ENCODE results near the gene FOS. TPM values are rescaled to one million over a fixed set of nuclear protein-coding genes. Genes with fewer than 3 reads are reported as not detected.

The FOS gene
- total RNA-seq, 1 experiment from 2014 or later = 5.5 TPM

DNA sequence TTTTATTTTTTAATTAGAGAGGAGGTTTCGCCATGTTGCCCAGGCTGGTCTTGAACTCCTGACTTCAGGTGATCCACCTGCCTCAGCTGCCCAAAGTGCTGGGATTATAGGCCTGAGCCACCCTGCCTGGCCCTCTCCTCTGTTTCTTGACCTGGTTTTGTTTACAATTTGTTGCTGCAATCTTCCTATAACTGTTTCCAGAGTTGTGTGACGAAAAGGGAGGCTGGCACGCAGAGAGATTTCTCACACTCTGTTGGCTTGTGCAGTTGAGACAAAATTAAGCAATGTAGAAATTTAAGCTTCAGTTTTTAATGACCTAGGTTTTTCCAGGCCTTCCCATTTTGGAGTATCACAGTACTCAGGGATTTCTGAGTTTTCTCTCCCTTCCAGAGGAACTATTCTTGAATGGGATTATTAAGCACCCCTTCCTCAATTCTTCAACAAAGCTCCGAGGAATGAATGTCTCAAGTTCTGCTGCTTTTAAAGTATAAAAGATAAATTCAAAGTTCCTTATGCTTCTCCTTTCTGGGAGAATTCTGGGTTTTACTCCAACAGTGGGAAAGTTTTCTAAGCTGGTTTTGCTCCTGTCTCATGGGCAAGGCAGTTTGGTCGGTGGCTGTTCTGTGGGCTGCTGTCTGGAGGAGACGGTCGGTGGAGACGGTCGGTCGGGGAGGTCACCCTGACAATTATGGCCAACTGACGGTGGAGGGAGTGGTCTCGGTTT is 20.4 kb upstream of the FOS start:
- H3K27ac ChIP-seq (ENCODE audit: low read length) = no peak overlapping the region
- no peaks in the 10 kb centered on the region for H3K9me3 ChIP-seq (ENCODE audit: low read length)
- H4K20me1 ChIP-seq (ENCODE audit: insufficient read depth, low read depth, low read length) = no peaks in the 10 kb centered on the region
- peak overlapping the region; percentile 51 for H2AFZ ChIP-seq (ENCODE audit: low read length)
- H3K36me3 ChIP-seq (ENCODE audit: insufficient read depth, low read length) = no peaks in the 10 kb centered on the region
- H3K4me3 ChIP-seq (ENCODE audit: low read length) = peak overlapping the region; percentile 57
- H3K4me2 ChIP-seq (ENCODE audit: low read depth, low read length, poor library complexity, severe bottlenecking) = peak overlapping the region; percentile 71
- H3K4me1 ChIP-seq (ENCODE audit: low read length) = peaks cover 22% of the 10 kb centered on the region
- peak overlapping the region; percentile 65 for H3K9ac ChIP-seq (ENCODE audit: low read length)
- H3K9me2 ChIP-seq (replicated peaks; ENCODE audit: insufficient read depth, low read length) = no peaks in the 10 kb centered on the region
- no peaks in the 10 kb centered on the region for H3K27me3 ChIP-seq (ENCODE audit: low read length)
- H3K79me2 ChIP-seq (ENCODE audit: low read length) = no peaks in the 10 kb centered on the region
- no peak for DNase-seq

DNA sequence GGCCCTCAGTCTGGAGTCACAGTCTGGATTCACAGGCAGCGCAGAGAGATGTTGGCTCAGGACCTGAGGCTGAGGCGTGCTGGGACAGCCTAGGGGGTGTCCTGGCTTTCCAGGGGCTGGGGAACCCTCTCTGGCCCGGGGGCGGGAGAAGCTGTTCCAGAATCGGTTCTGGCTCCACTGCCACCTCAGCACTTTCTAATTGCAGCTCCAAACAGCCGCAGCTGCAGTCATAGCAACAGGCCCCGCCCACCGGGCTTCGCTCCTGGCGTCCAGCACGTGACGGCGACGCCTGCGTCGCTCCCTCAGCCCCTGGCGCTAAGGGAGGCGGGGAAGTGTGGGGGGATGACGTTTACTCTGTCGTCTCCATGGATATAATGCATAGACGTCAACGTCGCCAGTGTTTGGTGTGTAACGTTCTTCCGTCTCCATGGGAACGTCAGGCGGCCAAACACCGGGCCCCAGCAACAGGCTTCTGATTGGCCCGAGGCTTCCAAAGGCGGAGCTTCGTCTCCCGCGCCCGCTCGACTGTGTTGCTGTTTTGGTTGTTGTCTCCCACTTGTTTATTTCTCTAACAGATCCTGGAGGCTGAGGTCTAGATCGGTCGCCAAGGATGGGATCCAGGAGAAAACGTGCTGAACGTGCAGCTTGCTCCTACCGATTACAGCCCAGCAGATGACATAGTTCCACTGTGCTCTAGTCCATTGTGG is 19.7 kb upstream of the FOS start:
- no peaks in the 10 kb centered on the region for H3K9me3 ChIP-seq (ENCODE audit: low read length)
- no peaks in the 10 kb centered on the region for H3K36me3 ChIP-seq (ENCODE audit: insufficient read depth, low read length)
- H4K20me1 ChIP-seq (ENCODE audit: insufficient read depth, low read depth, low read length) = no peaks in the 10 kb centered on the region
- H3K4me1 ChIP-seq (ENCODE audit: low read length) = peaks cover 22% of the 10 kb centered on the region
- peak overlapping the region; percentile 94 for H2AFZ ChIP-seq (ENCODE audit: low read length)
- H3K9ac ChIP-seq (ENCODE audit: low read length) = peak overlapping the region; percentile 68
- no peaks in the 10 kb centered on the region for H3K79me2 ChIP-seq (ENCODE audit: low read length)
- DNase-seq = peak; percentile 100
- no peaks in the 10 kb centered on the region for H3K27me3 ChIP-seq (ENCODE audit: low read length)
- no peaks in the 10 kb centered on the region for H3K9me2 ChIP-seq (replicated peaks; ENCODE audit: insufficient read depth, low read length)
- H3K27ac ChIP-seq (ENCODE audit: low read length) = peak overlapping the region; percentile 5; the same call in 1 of the 2 replicates
- H3K4me2 ChIP-seq (ENCODE audit: low read depth, low read length, poor library complexity, severe bottlenecking) = peak overlapping the region; percentile 71
- H3K4me3 ChIP-seq (ENCODE audit: low read length) = peak overlapping the region; percentile 62

DNA sequence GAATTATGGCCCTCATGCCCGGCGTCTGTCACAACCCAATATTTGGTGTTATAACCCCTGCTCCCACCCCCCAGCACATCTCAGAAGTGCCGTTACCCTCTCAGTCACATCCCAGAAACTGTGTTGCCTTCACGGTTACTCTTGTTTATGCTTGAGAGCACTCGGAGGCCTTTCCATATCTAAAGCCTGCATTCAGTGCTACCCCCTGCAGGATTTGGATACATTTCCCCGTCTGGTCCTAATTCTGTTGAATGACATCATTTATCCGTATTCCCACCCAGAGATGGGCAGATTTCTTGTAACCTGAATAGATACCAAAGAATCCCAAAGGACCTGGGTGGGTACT is 19.1 kb upstream of the FOS start:
- H3K9ac ChIP-seq (ENCODE audit: low read length) = peak overlapping the region; percentile 68

DNA sequence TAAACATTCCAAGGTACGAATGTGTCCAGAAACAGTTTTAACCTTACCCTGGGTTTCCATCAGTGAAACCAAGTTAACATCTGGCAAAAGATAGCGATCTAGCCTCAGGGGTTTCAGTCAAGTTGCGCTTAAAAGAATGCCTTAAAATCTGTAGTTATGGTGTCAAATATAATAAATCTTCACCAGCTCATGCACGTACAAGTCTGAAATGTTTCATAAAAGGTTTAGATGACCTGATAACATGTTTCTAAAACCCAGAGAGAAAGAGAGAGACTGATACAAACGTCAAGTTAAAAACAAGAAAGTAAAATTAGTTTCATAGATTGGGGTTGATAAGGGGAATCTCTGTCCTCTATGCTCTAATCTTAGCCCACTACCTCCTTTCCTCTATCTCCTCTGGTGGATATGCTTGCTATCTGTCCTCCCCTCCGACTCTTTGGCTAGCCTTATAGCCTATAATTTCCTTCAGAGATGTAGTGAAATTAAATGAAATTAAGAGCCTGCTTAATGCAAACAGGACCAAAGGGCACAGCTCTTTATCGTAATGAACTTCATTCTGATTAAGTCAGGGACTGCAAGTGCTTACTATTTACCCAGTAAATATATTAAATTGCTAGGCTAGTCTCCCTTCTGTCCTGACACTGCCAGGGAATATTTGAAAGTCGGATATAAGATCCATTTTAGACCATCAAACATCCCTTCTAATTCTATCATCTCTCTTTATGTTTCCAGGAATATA is 18.4 kb upstream of the FOS start:
- DNase-seq = no peak
- Histone ChIP-seq H3K9ac (ENCODE audit: low read length) (no peak overlapping the region), H3K4me2 (ENCODE audit: low read depth, low read length, poor library complexity, severe bottlenecking) (peak overlapping the region; percentile 71), H3K27ac (ENCODE audit: low read length) (no peak overlapping the region), H3K79me2 (ENCODE audit: low read length) (no peaks in the 10 kb centered on the region), H2AFZ (ENCODE audit: low read length) (peak overlapping the region; percentile 94), H3K27me3 (ENCODE audit: low read length) (no peaks in the 10 kb centered on the region), H3K4me1 (ENCODE audit: low read length) (peaks cover 22% of the 10 kb centered on the region), H3K9me2 (replicated peaks; ENCODE audit: insufficient read depth, low read length) (no peaks in the 10 kb centered on the region), H3K9me3 (ENCODE audit: low read length) (no peaks in the 10 kb centered on the region), H3K4me3 (ENCODE audit: low read length) (peak overlapping the region; percentile 62), H3K36me3 (ENCODE audit: insufficient read depth, low read length) (no peaks in the 10 kb centered on the region), H4K20me1 (ENCODE audit: insufficient read depth, low read depth, low read length) (no peaks in the 10 kb centered on the region)

More for the DNA sequence above, 19.1 kb upstream of the FOS start:
- no peaks in the 10 kb centered on the region for H3K9me3 ChIP-seq (ENCODE audit: low read length)
- peak overlapping the region; percentile 5; the same call in 1 of the 2 replicates for H3K27ac ChIP-seq (ENCODE audit: low read length)
- no peaks in the 10 kb centered on the region for H3K9me2 ChIP-seq (replicated peaks; ENCODE audit: insufficient read depth, low read length)
- H3K4me1 ChIP-seq (ENCODE audit: low read length) = peaks cover 22% of the 10 kb centered on the region
- peak; percentile 67 for DNase-seq
- no peaks in the 10 kb centered on the region for H3K36me3 ChIP-seq (ENCODE audit: insufficient read depth, low read length)
- no peaks in the 10 kb centered on the region for H3K79me2 ChIP-seq (ENCODE audit: low read length)
- no peaks in the 10 kb centered on the region for H4K20me1 ChIP-seq (ENCODE audit: insufficient read depth, low read depth, low read length)
- no peaks in the 10 kb centered on the region for H3K27me3 ChIP-seq (ENCODE audit: low read length)
- peak overlapping the region; percentile 62 for H3K4me3 ChIP-seq (ENCODE audit: low read length)
- H2AFZ ChIP-seq (ENCODE audit: low read length) = peak overlapping the region; percentile 94
- H3K4me2 ChIP-seq (ENCODE audit: low read depth, low read length, poor library complexity, severe bottlenecking) = peak overlapping the region; percentile 71

DNA sequence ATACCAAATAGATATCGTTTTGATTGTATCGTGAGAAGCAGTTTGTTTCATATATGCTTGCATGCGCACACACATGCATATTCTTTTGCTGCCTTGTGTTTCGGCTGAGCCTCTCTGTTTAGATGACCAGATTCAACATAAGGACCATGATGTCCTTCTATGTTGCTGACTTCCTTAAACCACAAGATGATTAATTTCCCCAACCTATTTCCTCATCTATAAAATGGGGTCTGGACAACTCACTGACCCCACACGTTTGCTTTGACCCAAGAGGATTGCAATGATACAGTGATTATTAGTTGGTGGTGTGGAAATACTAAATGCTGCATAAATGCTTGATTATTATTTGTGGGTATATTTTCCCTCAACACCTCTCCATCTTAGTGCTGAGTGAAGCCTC is 16.8 kb upstream of the FOS start:
- no peak for DNase-seq
- Histone ChIP-seq H3K4me2 (ENCODE audit: low read depth, low read length, poor library complexity, severe bottlenecking) (no peak overlapping the region), H3K4me3 (ENCODE audit: low read length) (no peak overlapping the region), H4K20me1 (ENCODE audit: insufficient read depth, low read depth, low read length) (no peaks in the 10 kb centered on the region), H3K9me2 (replicated peaks; ENCODE audit: insufficient read depth, low read length) (no peaks in the 10 kb centered on the region), H3K27ac (ENCODE audit: low read length) (no peak overlapping the region), H3K79me2 (ENCODE audit: low read length) (no peaks in the 10 kb centered on the region), H3K36me3 (ENCODE audit: insufficient read depth, low read length) (no peaks in the 10 kb centered on the region), H2AFZ (ENCODE audit: low read length) (no peak overlapping the region), H3K27me3 (ENCODE audit: low read length) (no peaks in the 10 kb centered on the region), H3K4me1 (ENCODE audit: low read length) (peaks cover 19% of the 10 kb centered on the region), H3K9me3 (ENCODE audit: low read length) (no peaks in the 10 kb centered on the region), H3K9ac (ENCODE audit: low read length) (no peak overlapping the region)

DNA sequence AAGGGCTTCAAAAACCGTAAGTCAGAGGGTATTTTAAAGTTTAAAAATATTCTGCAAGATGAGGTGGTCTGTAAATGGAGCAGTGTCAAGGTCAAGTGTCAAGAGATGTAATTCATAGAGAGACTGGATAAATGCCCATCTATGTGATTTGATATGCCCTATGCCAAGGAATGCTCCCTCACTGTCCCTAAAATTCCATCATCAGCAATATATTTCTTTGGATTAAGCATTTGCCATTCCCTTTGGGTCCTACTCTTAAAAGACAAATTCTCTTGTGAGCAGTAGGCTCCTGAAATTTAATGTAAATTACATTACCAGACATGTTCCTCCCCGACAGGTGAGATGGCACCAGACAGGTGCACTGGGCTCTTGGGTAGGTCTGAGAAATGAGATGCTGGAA is 16.0 kb upstream of the FOS start:
- Histone ChIP-seq H3K36me3 (ENCODE audit: insufficient read depth, low read length) (no peaks in the 10 kb centered on the region), H3K4me2 (ENCODE audit: low read depth, low read length, poor library complexity, severe bottlenecking) (no peak overlapping the region), H2AFZ (ENCODE audit: low read length) (no peak overlapping the region)

DNA sequence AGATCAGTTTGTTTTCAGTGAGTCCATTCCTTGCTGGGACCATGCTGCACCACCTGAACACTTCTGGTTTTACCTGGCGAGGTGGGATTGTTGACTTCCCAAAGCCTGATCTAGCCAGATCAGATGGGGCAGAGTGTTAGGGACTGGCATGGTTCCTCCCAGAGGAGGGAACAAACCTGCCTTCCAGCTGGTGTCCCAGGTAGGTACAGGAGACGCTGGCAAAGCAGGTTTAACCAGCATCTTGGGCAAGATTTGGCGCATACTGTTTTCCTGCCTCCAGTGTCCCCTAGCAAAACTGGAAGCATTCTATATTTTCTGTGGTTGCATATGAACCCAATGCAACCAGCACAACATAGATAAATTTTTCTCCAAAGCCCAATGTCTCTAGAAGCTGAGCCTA is 14.6 kb upstream of the FOS start:
- H3K4me3 ChIP-seq (ENCODE audit: low read length) = no peak overlapping the region
- no peaks in the 10 kb centered on the region for H3K36me3 ChIP-seq (ENCODE audit: insufficient read depth, low read length)
- H3K27me3 ChIP-seq (ENCODE audit: low read length) = no peaks in the 10 kb centered on the region
- no peaks in the 10 kb centered on the region for H4K20me1 ChIP-seq (ENCODE audit: insufficient read depth, low read depth, low read length)
- peaks cover 11% of the 10 kb centered on the region for H3K4me1 ChIP-seq (ENCODE audit: low read length)
- H3K9me3 ChIP-seq (ENCODE audit: low read length) = no peaks in the 10 kb centered on the region
- no peak overlapping the region for H3K27ac ChIP-seq (ENCODE audit: low read length)
- no peak overlapping the region for H2AFZ ChIP-seq (ENCODE audit: low read length)
- no peaks in the 10 kb centered on the region for H3K79me2 ChIP-seq (ENCODE audit: low read length)
- H3K9ac ChIP-seq (ENCODE audit: low read length) = no peak overlapping the region
- H3K4me2 ChIP-seq (ENCODE audit: low read depth, low read length, poor library complexity, severe bottlenecking) = no peak overlapping the region
- H3K9me2 ChIP-seq (replicated peaks; ENCODE audit: insufficient read depth, low read length) = no peaks in the 10 kb centered on the region
- DNase-seq = no peak

More for the DNA sequence above, 16.0 kb upstream of the FOS start:
- H3K27ac ChIP-seq (ENCODE audit: low read length) = no peak overlapping the region
- peaks cover 19% of the 10 kb centered on the region for H3K4me1 ChIP-seq (ENCODE audit: low read length)
- H3K9ac ChIP-seq (ENCODE audit: low read length) = no peak overlapping the region
- no peaks in the 10 kb centered on the region for H3K27me3 ChIP-seq (ENCODE audit: low read length)
- H4K20me1 ChIP-seq (ENCODE audit: insufficient read depth, low read depth, low read length) = no peaks in the 10 kb centered on the region
- H3K9me2 ChIP-seq (replicated peaks; ENCODE audit: insufficient read depth, low read length) = no peaks in the 10 kb centered on the region
- DNase-seq = no peak
- no peaks in the 10 kb centered on the region for H3K9me3 ChIP-seq (ENCODE audit: low read length)
- no peaks in the 10 kb centered on the region for H3K79me2 ChIP-seq (ENCODE audit: low read length)
- H3K4me3 ChIP-seq (ENCODE audit: low read length) = no peak overlapping the region

DNA sequence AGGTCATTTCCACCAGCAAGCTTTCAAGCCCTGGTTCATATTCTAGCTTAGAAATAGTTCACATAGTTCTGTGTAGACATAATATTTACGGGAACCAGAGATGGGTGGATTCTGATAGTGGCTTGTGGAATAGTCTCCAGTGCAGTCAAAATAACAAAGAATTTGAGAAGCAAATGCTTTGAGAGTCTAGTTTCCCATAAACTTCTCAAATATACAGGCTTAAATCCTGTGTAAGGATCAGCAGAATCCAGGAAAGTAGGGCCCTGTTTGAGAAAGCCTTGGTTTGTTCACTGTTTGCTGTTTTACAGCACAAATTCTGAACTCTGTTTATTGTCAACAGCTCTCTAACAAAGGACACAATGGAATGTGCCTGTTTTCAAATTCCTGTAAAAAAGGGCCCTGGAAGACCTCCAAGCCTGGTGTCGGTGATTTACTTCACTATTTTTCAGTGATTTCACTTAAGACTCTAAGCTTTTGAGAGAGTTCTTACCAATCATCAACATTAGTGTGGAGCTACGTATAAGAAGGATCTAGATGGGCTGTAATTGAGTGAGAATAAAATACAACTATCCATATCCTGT is 11.4 kb upstream of the FOS start:
- Histone ChIP-seq H3K27ac (ENCODE audit: low read length) (no peak overlapping the region), H3K4me2 (ENCODE audit: low read depth, low read length, poor library complexity, severe bottlenecking) (no peak overlapping the region), H2AFZ (ENCODE audit: low read length) (no peak overlapping the region), H3K79me2 (ENCODE audit: low read length) (no peaks in the 10 kb centered on the region), H3K27me3 (ENCODE audit: low read length) (no peaks in the 10 kb centered on the region), H4K20me1 (ENCODE audit: insufficient read depth, low read depth, low read length) (no peaks in the 10 kb centered on the region), H3K9me3 (ENCODE audit: low read length) (no peaks in the 10 kb centered on the region), H3K4me3 (ENCODE audit: low read length) (no peak overlapping the region), H3K36me3 (ENCODE audit: insufficient read depth, low read length) (no peaks in the 10 kb centered on the region), H3K9ac (ENCODE audit: low read length) (no peak overlapping the region), H3K9me2 (replicated peaks; ENCODE audit: insufficient read depth, low read length) (no peaks in the 10 kb centered on the region), H3K4me1 (ENCODE audit: low read length) (no peaks in the 10 kb centered on the region)
- DNase-seq = no peak
